ENCODE results near the gene MOBP. TPM values are rescaled to one million over a fixed set of nuclear protein-coding genes. Genes with fewer than 3 reads are reported as not detected.
A peak's percentile ranks its signal among the peaks of the same experiment; 100 is the strongest.

MOBP gene
- total RNA-seq, 2 experiments from 2014 or later = not detected

DNA sequence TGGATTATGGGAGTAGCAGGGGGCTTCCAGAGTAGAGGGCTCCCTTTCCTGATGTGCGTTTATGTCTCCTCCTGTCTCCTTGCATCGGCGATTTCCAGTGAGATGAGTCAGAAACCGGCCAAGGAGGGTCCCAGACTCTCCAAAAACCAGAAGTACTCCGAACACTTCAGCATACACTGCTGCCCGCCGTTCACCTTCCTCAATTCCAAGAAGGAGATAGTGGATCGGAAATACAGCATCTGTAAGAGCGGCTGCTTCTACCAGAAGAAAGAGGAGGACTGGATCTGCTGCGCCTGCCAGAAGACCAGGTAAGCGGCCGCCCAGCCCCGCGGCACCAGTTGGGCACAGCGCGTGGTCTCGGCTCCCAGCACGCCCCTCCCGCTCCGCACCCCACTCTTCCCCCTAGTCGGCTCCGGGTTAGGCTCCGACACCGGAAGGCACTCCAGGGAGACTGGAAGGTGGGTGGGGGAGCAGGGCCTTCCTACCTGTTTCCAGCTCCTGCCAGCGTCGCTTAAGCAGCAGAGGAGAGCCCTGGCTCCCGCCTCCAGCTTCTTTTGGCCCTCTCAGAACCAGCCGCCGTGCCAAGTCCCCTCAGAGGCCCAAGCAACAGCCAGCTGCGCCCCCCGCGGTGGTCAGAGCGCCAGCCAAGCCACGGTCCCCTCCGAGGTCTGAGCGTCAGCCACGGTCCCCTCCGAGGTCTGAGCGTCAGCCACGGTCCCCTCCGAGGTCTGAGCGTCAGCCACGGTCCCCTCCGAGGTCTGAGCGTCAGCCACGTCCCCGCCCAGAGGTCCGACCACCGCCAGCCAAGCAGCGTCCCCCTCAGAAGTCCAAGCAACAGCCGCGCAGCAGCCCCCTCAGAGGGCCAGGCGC, 34.7 kb downstream of the MOBP start:
- H3K27me3 Mint-ChIP-seq (ENCODE audit: low read depth) = peaks cover 52% of the 10 kb centered on the region
- DNase-seq = no peak
- ChIA-PET POLR2A (no interaction called here), CTCF (interaction anchor here (1.5 kb wide), 1 partner anchor 55 kb away, joined by 3 read pairs; no protein-coding TSS in a partner anchor)
- peaks cover 14% of the 10 kb centered on the region for H3K4me1 Mint-ChIP-seq (ENCODE audit: low read depth)
- ATAC-seq = peak; percentile 25
- no peak overlapping the region for H3K4me3 Mint-ChIP-seq
- H3K9me3 Mint-ChIP-seq (ENCODE audit: insufficient read depth) = no peaks in the 10 kb centered on the region
- H3K27ac Mint-ChIP-seq = no peak overlapping the region
- H3K36me3 Mint-ChIP-seq (ENCODE audit: low read depth) = no peaks in the 10 kb centered on the region

DNA sequence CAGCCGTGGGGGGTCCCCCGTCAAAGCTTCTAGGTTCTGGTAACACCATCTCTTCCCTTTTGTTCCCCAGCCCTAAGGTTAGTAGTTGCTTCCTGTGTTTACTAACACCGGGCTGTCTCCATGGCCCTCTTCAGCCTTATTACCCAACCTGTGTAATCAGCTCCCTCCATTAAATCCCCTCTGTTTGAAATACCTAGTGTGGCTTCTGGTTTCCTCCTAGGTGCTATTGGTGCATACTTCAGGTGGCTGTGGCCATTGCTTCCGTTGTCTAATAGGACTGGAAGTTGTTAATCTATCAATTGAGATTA, 35.3 kb downstream of the MOBP start:
- CTCF ChIA-PET = interaction anchor here (1.5 kb wide), 1 partner anchor 55 kb away, joined by 3 read pairs; no protein-coding TSS in a partner anchor
- H3K4me1 Mint-ChIP-seq (ENCODE audit: low read depth) = peaks cover 14% of the 10 kb centered on the region
- ATAC-seq (peak; percentile 42), DNase-seq (no peak)
- peaks cover 51% of the 10 kb centered on the region for H3K27me3 Mint-ChIP-seq (ENCODE audit: low read depth)
- H3K4me3 Mint-ChIP-seq = no peak overlapping the region
- POLR2A ChIA-PET = no interaction called here
- H3K9me3 Mint-ChIP-seq (ENCODE audit: insufficient read depth) = no peaks in the 10 kb centered on the region
- H3K36me3 Mint-ChIP-seq (ENCODE audit: low read depth) = no peaks in the 10 kb centered on the region
- H3K27ac Mint-ChIP-seq = no peak overlapping the region

DNA sequence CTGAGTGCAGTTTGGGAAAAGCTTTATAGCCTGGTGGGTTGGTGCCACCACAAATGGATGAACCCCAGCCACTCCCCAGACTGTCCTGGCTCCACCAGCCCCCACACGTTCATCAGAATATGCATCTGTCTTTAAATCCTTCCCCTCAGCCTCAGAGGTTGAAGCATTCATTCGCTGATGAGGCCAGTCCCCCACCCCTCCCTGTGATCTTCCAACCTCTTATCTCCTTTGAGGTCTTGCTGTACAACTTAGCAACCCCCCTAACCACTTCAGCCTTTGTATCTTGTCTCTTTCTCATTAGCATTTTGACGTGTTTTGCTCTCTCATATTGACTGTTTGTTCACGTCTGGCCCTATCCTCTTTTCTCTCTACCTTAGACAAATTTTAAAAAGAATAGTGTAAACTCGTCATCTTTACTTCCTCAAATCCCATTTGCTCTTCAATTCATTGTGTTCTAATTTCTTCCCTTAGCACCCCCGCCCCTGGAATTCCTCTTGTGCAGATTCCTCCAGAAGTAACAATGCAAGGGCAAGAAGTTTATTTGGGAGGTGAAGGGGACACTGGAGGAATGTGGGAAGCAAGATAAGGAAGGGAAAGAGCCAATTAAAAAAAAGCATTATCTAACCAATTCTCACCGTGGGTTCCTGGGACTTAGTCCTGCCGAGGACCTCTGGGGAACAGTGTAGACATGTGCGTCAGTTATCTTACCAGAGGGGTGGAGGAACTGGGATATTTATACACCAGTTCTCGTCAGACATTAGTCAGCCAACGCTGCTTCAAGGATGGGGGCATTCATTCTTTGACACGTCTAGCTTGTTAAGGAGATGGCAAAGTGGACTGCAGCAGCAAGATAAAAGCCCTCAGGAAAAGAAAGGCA, 38.6 kb downstream of the MOBP start:
- ChIA-PET CTCF (no interaction called here), POLR2A (no interaction called here)
- DNase-seq (no peak), ATAC-seq (no peak)
- H3K36me3 Mint-ChIP-seq (ENCODE audit: low read depth) = no peaks in the 10 kb centered on the region
- peaks cover 32% of the 10 kb centered on the region for H3K27me3 Mint-ChIP-seq (ENCODE audit: low read depth)
- no peaks in the 10 kb centered on the region for H3K9me3 Mint-ChIP-seq (ENCODE audit: insufficient read depth)
- no peak overlapping the region for H3K27ac Mint-ChIP-seq
- no peak overlapping the region for H3K4me3 Mint-ChIP-seq
- peaks cover 2% of the 10 kb centered on the region for H3K4me1 Mint-ChIP-seq (ENCODE audit: low read depth)

DNA sequence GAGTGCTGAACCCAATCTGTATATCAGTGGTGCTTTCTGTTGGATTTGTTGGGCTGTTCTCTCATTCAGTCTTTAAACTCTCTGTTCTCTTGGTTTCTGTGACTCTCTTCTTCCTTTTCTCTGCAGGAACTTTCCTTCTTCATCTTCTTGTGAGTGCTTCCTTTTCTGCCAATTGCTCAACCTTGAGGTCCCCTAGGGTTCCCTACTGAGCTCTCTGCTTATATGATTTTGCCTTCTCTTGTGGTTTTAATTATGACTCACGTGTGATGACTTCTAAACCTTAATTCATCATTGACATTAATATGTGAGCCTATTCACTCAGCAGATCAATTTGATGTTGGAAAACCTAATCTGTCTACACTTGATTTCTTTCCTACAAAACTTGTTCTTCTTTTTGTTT, 39.4 kb downstream of the MOBP start:
- POLR2A ChIA-PET = interaction anchor here (0.6 kb wide), 1 partner anchor 1267 kb away, joined by 3 read pairs; no protein-coding TSS in a partner anchor
- no peak for DNase-seq
- Mint-ChIP-seq H3K27me3 (ENCODE audit: low read depth) (peaks cover 32% of the 10 kb centered on the region), H3K36me3 (ENCODE audit: low read depth) (no peaks in the 10 kb centered on the region), H3K4me3 (no peak overlapping the region), H3K27ac (no peak overlapping the region), H3K4me1 (ENCODE audit: low read depth) (peaks cover 1% of the 10 kb centered on the region), H3K9me3 (ENCODE audit: insufficient read depth) (no peaks in the 10 kb centered on the region)
- CTCF ChIA-PET = interaction anchor here (0.6 to 1.3 kb wide), 4 partner anchors 8 to 60 kb away, joined by 3 to 4 read pairs (median 3); no protein-coding TSS in a partner anchor
- no peak for ATAC-seq

DNA sequence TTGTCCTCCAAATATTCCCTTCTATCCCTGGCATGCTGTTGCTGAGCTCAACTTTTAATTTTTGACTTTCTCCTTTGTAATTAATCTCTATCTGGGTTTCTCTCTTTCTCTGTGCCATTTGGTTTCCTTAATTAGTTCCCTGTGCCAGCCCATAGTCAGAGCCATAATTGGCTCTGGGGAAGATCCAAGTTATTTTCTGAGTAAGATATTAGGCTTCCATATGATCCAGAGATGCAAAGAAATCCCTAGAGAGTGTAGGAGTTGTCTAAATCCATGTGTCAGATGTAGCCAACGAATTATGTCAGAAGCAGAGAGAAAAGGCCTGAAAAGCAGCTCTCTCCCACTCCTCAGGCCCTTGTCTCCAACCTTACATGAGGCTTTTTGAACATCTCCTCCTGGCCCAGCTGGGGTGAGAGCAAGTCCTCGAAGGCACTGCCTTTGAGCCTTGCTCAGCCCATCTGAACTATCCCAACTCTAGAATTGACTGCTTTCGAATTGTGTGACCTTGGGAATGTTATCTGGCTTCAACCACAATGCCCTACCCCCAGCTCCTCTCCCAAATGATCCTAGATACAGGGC, 46.4 kb downstream of the MOBP start:
- no peak overlapping the region for H3K27ac Mint-ChIP-seq

DNA sequence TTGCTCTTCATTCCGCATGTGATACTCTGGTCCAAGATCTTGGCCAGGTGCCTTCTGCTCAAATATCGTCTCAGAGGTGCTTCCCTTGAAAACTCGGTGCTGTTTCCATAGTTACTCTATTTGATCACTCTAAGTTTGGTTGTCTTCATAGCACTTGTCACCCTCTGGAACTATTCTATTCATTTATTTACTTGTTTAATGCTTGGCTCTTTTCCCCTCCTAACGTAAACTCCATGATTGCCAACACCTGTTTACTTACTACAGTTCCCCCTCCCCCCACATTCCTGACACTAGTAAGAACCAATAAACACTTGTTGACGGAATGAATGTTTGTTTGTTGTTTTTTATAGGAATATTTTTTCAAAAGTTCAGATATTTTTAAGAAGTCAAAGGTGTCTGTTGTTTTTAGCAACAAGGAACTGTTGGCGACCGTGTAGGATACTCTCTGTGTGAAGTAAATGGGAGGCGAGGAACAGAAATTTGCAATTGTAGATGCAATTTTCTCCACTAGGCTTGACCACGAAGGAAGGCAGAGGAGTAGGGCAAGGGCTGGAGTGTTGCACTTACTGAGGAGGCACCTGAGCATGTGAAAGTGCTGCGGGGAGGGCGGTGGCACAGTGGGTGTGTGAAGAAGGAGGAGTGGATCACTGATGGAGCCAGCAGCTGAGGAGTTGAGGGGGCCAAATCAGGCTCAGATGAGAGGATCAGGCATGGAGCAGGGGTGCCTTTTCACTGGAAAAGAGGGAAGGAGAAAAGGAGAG, 48.4 kb downstream of the MOBP start:
- Mint-ChIP-seq H3K9me3 (ENCODE audit: insufficient read depth) (no peaks in the 10 kb centered on the region), H3K4me1 (ENCODE audit: low read depth) (peaks cover 5% of the 10 kb centered on the region), H3K27ac (no peak overlapping the region), H3K4me3 (no peak overlapping the region), H3K27me3 (ENCODE audit: low read depth) (peaks cover 47% of the 10 kb centered on the region), H3K36me3 (ENCODE audit: low read depth) (no peaks in the 10 kb centered on the region)
- ChIA-PET CTCF (no interaction called here), POLR2A (interaction anchor here (0.6 kb wide), 1 partner anchor 689 kb away, joined by 3 read pairs; no protein-coding TSS in a partner anchor)
- ATAC-seq (no peak), DNase-seq (no peak)

More for the DNA sequence above, 46.4 kb downstream of the MOBP start:
- peaks cover 5% of the 10 kb centered on the region for H3K4me1 Mint-ChIP-seq (ENCODE audit: low read depth)
- no peaks in the 10 kb centered on the region for H3K9me3 Mint-ChIP-seq (ENCODE audit: insufficient read depth)
- ATAC-seq (no peak), DNase-seq (no peak)
- ChIA-PET POLR2A (no interaction called here), CTCF (no interaction called here)
- H3K27me3 Mint-ChIP-seq (ENCODE audit: low read depth) = peaks cover 34% of the 10 kb centered on the region
- H3K36me3 Mint-ChIP-seq (ENCODE audit: low read depth) = no peaks in the 10 kb centered on the region
- no peak overlapping the region for H3K4me3 Mint-ChIP-seq

DNA sequence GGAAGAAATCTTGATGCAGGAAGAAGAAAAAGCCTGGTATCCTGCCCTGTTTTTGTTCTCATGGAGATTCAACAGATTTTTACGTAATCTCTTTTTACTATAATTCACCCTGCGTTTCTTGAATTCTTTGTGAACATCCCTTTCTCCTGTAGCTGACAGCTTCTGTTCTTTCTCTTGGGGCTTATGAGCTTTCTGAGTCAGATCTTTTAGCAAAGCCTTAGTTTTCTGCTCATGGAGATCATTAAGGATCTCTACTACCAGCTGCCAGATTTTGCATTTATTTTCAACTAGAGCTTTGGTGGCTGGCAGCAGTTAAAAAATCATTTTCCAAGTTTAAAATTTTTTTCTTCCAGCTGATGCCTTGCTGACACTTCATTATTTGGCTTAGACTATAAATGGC, 51.6 kb downstream of the MOBP start:
- H3K27ac Mint-ChIP-seq = no peak overlapping the region
- peaks cover 5% of the 10 kb centered on the region for H3K4me1 Mint-ChIP-seq (ENCODE audit: low read depth)
- peaks cover 41% of the 10 kb centered on the region for H3K27me3 Mint-ChIP-seq (ENCODE audit: low read depth)
- ChIA-PET POLR2A (no interaction called here), CTCF (interaction anchor here (0.7 kb wide), 1 partner anchor 45 kb away, joined by 5 read pairs; no protein-coding TSS in a partner anchor)
- ATAC-seq (no peak), DNase-seq (no peak)
- no peaks in the 10 kb centered on the region for H3K9me3 Mint-ChIP-seq (ENCODE audit: insufficient read depth)
- no peak overlapping the region for H3K4me3 Mint-ChIP-seq
- H3K36me3 Mint-ChIP-seq (ENCODE audit: low read depth) = no peaks in the 10 kb centered on the region

DNA sequence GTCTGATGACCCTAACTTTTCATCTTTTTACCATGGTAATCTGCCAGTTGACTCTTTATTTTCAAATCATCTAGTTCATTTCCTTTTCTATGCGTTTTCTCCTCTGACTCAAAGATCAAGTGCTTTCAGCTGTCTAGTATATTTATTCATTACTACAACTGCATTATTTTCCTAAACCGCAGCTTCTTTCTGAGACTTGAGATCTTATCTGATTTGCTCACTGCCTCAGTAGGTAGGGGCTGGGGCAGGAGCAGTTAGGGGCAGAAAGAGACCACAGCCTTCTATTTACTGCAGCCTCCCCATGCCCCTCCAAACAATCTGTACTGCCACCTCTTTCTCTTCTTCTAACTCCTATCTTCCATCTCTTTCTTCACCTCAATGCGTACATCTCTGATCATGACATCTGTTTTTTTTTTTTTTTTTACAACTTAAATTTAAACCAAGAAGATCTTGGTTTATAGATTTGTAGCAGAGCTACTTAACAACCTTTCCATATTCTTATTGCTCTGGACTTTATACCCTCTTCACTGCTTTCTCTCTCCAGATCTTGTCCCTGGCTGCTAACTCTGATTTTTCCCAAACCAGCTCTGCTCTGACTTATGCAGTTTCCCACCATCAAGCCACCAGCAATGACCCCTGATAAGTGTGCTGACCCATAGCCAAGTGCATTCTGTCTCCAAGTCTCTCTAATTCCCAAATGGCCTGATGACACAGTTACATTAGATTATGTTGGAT, 52.2 kb downstream of the MOBP start:
- no peak for ATAC-seq
- Mint-ChIP-seq H3K36me3 (ENCODE audit: low read depth) (no peaks in the 10 kb centered on the region), H3K4me3 (no peak overlapping the region), H3K27ac (no peak overlapping the region), H3K9me3 (ENCODE audit: insufficient read depth) (peaks cover 5% of the 10 kb centered on the region), H3K27me3 (ENCODE audit: low read depth) (peaks cover 35% of the 10 kb centered on the region), H3K4me1 (ENCODE audit: low read depth) (peaks cover 5% of the 10 kb centered on the region)
- DNase-seq = no peak
- ChIA-PET CTCF (interaction anchor here (0.7 to 1.3 kb wide), 2 partner anchors 21 to 46 kb away, joined by 4 to 5 read pairs; no protein-coding TSS in a partner anchor), POLR2A (no interaction called here)

DNA sequence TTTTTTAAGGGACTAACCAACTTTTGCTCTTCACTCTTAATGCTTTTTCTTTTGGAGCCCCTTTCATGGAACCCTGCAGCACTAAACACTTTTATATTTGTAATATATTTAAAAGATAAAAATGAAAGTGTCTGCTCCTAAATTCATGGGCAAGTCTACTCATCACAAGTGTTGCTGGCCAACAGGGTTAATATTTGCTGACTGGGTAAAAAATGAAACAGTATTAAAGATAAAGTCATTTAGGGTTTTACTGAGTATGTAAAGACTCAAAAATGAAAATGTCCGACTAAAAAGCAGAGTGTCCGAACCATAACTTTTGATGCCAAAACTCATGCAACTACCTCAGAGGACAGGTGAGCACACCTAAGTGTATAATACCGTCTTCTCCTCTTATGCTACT, 54.0 kb downstream of the MOBP start:
- ATAC-seq = no peak
- H3K9me3 Mint-ChIP-seq (ENCODE audit: insufficient read depth) = peaks cover 5% of the 10 kb centered on the region
- POLR2A ChIA-PET = no interaction called here

DNA sequence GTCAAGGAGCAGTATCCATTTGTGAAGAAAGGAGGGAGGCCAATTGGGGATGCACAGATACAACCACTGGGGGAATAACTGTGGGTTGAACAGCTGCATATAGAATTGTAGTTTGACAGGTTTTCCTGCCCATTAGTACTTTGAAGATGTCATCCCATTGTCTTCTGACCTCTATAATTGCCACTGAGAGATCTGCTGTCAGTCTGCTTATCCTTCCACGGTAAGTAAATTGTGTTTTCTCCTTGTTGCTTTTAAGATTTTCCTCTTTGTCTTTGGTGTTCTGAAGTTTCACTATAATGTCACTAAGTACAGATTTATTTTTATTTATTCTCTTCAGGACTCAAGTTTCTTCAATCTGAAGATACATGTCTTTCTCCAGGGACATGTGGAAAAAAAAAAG, 56.6 kb downstream of the MOBP start:
- Mint-ChIP-seq H3K4me1 (ENCODE audit: low read depth) (no peaks in the 10 kb centered on the region), H3K4me3 (no peak overlapping the region), H3K9me3 (ENCODE audit: insufficient read depth) (peaks cover 5% of the 10 kb centered on the region), H3K27ac (no peak overlapping the region), H3K36me3 (ENCODE audit: low read depth) (no peaks in the 10 kb centered on the region), H3K27me3 (ENCODE audit: low read depth) (peaks cover 18% of the 10 kb centered on the region)
- ChIA-PET POLR2A (no interaction called here), CTCF (no interaction called here)
- no peak for DNase-seq
- ATAC-seq = no peak

More for the DNA sequence above, 54.0 kb downstream of the MOBP start:
- H3K27ac Mint-ChIP-seq = no peak overlapping the region
- H3K4me3 Mint-ChIP-seq = no peak overlapping the region
- DNase-seq = no peak
- no peaks in the 10 kb centered on the region for H3K36me3 Mint-ChIP-seq (ENCODE audit: low read depth)
- CTCF ChIA-PET = no interaction called here
- H3K4me1 Mint-ChIP-seq (ENCODE audit: low read depth) = no peaks in the 10 kb centered on the region
- H3K27me3 Mint-ChIP-seq (ENCODE audit: low read depth) = peaks cover 30% of the 10 kb centered on the region

DNA sequence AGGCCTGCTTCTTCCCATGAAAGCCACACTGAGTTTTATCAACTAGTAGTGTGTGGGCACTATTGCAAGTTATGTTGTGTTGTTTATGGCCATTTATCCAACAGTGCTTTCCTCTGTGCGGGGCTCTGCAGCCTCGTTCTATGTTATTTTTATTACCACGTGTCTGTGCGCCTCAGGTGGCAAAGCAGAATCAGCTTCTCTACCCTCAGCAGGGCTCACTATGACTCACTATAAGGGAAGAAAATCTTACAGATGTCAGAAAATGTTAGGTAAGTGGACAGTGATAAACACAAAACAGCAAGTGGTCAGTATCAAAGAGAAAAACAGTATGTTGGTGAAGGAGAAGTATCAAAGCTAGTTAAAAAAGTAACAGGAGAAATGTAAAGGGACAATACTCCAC, 61.4 kb downstream of the MOBP start:
- POLR2A ChIA-PET = no interaction called here
- CTCF ChIA-PET = no interaction called here
- Mint-ChIP-seq H3K9me3 (ENCODE audit: insufficient read depth) (peaks cover 5% of the 10 kb centered on the region), H3K27me3 (ENCODE audit: low read depth) (peaks cover 15% of the 10 kb centered on the region), H3K4me1 (ENCODE audit: low read depth) (no peaks in the 10 kb centered on the region), H3K27ac (no peak overlapping the region), H3K36me3 (ENCODE audit: low read depth) (no peaks in the 10 kb centered on the region), H3K4me3 (no peak overlapping the region)
- ATAC-seq = no peak
- no peak for DNase-seq
